ENCODE results near the gene PCDHGB4.

GRCh38 chr5:141362719-141363118 lies 24.8 kb upstream of the PCDHGB4 start:
- no peak for TF ChIP-seq RAD21 (conservative IDR thresholded peaks at IDR 0.05)
- TF ChIP-seq EP300 (conservative IDR thresholded peaks at IDR 0.05; ENCODE audit: poor library complexity, severe bottlenecking): no peak
- no peak for TF ChIP-seq CTCF (IDR thresholded peaks at IDR 0.05; ENCODE audit: poor library complexity, severe bottlenecking)
- TF ChIP-seq EZH2 (IDR thresholded peaks at IDR 0.05; ENCODE audit: borderline replicate concordance, insufficient read depth, low read length, poor library complexity, severe bottlenecking): no peak
- no peak for TF ChIP-seq SMC3 (conservative IDR thresholded peaks at IDR 0.05; ENCODE audit: poor library complexity)
- TF ChIP-seq POLR2AphosphoS5 (IDR thresholded peaks at IDR 0.05): no peak
